NT2/D1 (cell line): Measurements from ENCODE around the gene TTYH2.

ENCODE experiments used
- DNase-seq: peaks from one replicate; pipeline ENCODE4 v3.0.0-alpha.2; 2011; ENCODE audit warnings: low read depth, low spot score
- H3K27me3 ChIP-seq: 2 replicates; pipeline ENCODE4 v1.6.0; 2011; ENCODE audit warnings: mild to moderate bottlenecking; ENCODE audit not compliant: insufficient read length, insufficient read depth
- H3K36me3 ChIP-seq: 2 replicates; pipeline ENCODE4 v1.6.1; 2011; ENCODE audit warnings: mild to moderate bottlenecking, low read length, mixed read lengths; ENCODE audit not compliant: insufficient read depth, insufficient read length
- H3K4me1 ChIP-seq: 2 replicates; pipeline ENCODE4 v1.5.1; 2011; ENCODE audit not compliant: insufficient read depth, insufficient read length
- H3K4me3 ChIP-seq: 2 replicates; pipeline ENCODE4 v1.5.1; 2011; ENCODE audit warnings: low read depth; ENCODE audit not compliant: insufficient read length
- H3K9ac ChIP-seq: 2 replicates; pipeline ENCODE4 v1.6.0; 2011; ENCODE audit warnings: low read depth; ENCODE audit not compliant: insufficient read length
- H3K9me3 ChIP-seq: 2 replicates; pipeline ENCODE4 v1.5.1; 2011; ENCODE audit warnings: mild to moderate bottlenecking, low read length; ENCODE audit not compliant: insufficient read depth
- SUZ12 ChIP-seq: IDR thresholded peaks from 2 replicates; pipeline ENCODE4 v1.6.1; 2011; ENCODE audit not compliant: insufficient read length, insufficient read depth; ENCODE audit errors: extremely low read depth
- YY1 ChIP-seq: IDR thresholded peaks from 2 replicates; pipeline ENCODE4 v1.6.1; 2011; ENCODE audit not compliant: insufficient read length, insufficient read depth
- ZNF274 ChIP-seq: IDR thresholded peaks from 2 replicates; pipeline ENCODE4 v1.6.1; 2011; ENCODE audit warnings: mild to moderate bottlenecking, low read depth, low read length

The TTYH2 gene

DNA sequence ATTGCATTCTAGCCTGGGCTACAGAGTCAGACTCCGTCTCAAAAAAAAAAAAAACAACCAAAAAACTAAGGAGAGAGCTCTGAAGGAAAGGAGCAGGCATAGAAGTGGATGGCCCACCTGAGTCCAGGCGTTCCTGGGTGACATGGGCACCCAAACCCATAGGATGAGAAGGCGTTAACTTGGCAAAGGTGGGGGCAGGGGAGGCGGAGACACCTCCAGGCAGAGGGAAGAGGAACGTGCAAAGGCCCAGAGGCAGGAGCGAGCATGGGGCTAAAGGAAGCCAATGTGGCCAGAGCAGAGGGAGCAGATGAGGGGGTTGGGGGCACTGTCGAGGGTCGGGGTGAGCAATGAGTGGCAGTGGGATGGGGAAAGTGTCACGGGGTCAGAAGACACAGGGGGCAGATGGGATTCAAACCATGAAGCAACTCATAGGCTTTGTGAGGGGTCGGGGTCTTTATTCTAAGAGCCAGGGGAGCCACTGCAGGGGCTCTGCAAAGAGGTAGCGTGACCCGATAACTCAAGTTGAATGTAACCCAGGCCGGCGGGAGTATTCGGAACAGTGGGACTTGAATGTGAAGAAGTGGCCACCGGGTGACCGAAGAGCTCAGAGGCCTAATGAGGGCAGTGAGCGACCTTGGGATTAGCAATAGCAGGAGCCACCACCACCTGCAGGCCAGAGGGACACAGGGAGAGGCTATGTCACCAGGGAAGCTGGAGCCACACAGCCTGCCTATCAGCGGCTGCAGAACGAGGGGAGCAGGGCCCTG is 11.8 kb downstream of the TTYH2 start:
- H3K4me1 ChIP-seq, result peaks cover 10% of the 10 kb centered on the region
- no peak for TF ChIP-seq ZNF274
- TF ChIP-seq SUZ12, result no peak
- H3K9ac ChIP-seq, result no peak overlapping the region
- H3K9me3 ChIP-seq, result no peaks in the 10 kb centered on the region
- DNase-seq, result no peak
- H3K36me3 ChIP-seq, result peaks cover 3% of the 10 kb centered on the region
- no peak overlapping the region for H3K4me3 ChIP-seq
- no peaks in the 10 kb centered on the region for H3K27me3 ChIP-seq

DNA sequence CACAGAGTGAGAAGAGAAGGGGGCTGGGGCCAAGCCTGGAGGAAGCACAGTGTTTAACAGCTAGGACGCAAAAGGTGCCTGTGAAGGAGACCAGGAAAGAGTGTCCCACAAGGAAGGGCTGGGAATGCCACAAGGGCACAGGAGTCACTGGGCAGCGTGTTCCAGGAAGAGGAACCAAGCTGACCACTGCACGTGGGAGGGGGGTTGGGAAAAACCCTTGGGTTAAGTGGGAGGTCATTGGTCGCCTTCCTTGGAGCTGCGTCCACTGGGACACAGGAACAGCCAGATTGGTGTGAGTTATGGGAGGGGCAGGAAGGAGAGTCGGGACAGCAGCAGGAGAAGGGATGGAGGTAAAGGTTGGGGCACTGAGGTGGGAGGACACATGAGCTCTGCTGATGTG is 12.9 kb downstream of the TTYH2 start:
- no peak overlapping the region for H3K4me3 ChIP-seq
- peaks cover 10% of the 10 kb centered on the region for H3K4me1 ChIP-seq
- no peaks in the 10 kb centered on the region for H3K9me3 ChIP-seq
- no peaks in the 10 kb centered on the region for H3K27me3 ChIP-seq
- no peak overlapping the region for H3K9ac ChIP-seq
- peaks cover 3% of the 10 kb centered on the region for H3K36me3 ChIP-seq
- no peak for TF ChIP-seq SUZ12
- no peak for TF ChIP-seq YY1
- no peak for TF ChIP-seq ZNF274
- no peak for DNase-seq

DNA sequence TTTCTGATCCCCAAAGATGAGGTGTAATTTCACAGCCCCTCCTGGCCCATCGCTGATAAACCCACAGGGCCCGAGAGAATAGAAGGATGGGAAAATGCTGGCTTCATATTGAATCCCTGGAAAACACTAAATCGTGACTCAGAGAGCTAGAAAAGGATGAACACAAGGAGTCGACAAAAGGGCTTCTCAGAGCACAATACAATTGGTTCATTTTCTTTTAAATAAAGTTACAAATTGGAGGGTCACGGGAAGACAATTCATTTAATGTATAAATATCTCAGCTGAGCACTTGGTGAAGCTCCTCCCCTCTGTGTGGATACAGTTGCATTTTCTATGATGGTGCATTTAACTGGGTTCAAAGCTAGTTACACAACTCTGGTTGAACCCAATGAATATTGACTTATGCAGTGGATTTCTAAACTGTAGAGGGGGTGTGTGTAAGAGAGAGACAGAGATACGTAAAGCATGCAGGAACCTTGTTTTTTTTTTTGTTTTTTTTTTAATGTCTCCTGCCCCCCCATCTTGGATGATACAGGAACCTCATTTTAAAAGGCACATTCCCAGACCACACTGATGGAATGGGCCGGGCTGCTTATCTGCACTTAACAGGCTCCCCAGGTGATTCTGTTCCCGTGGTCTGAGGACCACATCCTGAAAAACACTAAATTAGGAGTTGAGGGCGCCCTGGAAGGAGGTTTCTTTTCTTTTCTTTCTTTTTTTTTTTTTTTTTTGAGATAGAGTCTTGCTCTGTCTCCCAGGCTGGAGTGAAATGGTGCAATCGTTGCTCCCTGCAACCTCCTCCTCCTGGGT is 14.1 kb downstream of the TTYH2 start:
- TF ChIP-seq ZNF274, result no peak
- TF ChIP-seq YY1, result no peak
- no peak for TF ChIP-seq SUZ12
- Histone ChIP-seq H3K9ac (no peak overlapping the region), H3K4me3 (no peak overlapping the region), H3K4me1 (peaks cover 19% of the 10 kb centered on the region), H3K36me3 (peaks cover 3% of the 10 kb centered on the region), H3K9me3 (no peaks in the 10 kb centered on the region), H3K27me3 (no peaks in the 10 kb centered on the region)
- DNase-seq, result no peak

DNA sequence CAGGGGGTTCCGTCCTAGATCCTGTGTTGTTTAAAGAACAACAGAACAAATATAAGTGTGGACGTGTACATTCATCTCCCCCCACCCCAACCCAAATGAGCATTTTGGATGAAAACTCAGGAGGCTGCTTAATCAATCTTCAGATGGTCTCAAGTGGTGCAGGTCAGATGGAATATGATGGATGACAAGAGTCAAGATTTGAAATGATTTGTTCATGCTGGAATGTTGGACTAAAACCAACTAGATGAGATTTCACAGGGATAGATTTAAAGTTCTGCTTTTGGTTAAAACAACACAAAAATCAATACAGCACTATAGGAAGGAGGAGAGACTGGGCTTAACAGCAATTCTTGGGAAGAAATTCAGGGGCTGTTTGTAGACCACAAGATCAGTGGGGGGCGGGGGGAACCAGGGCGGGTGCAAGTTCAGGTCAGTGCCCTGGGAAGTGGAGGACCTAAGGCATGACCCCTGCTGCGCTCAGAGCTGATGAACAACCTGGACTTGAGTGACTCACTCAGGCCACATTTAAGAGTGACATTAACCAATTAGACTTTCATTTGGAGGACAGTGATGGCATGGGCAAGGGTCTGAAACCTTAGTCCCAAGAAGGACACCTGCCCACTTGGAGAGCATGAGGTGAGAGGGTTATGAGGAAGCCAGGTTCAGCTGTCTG is 15.1 kb downstream of the TTYH2 start:
- Histone ChIP-seq H3K9me3 (no peaks in the 10 kb centered on the region), H3K4me1 (peaks cover 21% of the 10 kb centered on the region), H3K9ac (no peak overlapping the region), H3K36me3 (peaks cover 3% of the 10 kb centered on the region), H3K4me3 (no peak overlapping the region), H3K27me3 (no peaks in the 10 kb centered on the region)
- no peak for TF ChIP-seq ZNF274
- no peak for TF ChIP-seq SUZ12
- no peak for TF ChIP-seq YY1
- no peak for DNase-seq

DNA sequence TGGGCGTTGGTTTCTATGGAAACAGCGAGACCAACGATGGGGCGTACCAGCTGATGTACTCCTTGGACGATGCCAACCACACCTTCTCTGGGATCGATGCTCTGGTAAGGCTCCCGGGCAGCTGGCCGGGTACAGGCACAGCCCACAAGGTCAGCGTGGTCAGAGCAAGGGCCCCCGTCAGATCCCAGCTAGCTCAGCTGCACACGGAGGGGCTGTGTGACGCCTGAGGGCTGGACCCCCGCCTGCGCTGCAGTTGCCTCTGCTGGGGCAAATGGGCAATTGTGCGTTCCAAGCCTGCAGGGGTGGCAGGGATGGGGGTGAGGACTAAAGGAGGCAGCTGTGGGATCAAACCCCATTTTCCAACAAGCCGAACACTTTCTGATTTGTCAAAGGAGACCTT is 17.5 kb downstream of the TTYH2 start:
- no peaks in the 10 kb centered on the region for H3K27me3 ChIP-seq
- H3K4me3 ChIP-seq, result no peak overlapping the region
- H3K9ac ChIP-seq, result no peak overlapping the region
- no peak for DNase-seq
- peaks cover 20% of the 10 kb centered on the region for H3K4me1 ChIP-seq
- H3K36me3 ChIP-seq, result peaks cover 3% of the 10 kb centered on the region
- H3K9me3 ChIP-seq, result no peaks in the 10 kb centered on the region
- no peak for TF ChIP-seq SUZ12
- TF ChIP-seq ZNF274, result no peak
- no peak for TF ChIP-seq YY1

DNA sequence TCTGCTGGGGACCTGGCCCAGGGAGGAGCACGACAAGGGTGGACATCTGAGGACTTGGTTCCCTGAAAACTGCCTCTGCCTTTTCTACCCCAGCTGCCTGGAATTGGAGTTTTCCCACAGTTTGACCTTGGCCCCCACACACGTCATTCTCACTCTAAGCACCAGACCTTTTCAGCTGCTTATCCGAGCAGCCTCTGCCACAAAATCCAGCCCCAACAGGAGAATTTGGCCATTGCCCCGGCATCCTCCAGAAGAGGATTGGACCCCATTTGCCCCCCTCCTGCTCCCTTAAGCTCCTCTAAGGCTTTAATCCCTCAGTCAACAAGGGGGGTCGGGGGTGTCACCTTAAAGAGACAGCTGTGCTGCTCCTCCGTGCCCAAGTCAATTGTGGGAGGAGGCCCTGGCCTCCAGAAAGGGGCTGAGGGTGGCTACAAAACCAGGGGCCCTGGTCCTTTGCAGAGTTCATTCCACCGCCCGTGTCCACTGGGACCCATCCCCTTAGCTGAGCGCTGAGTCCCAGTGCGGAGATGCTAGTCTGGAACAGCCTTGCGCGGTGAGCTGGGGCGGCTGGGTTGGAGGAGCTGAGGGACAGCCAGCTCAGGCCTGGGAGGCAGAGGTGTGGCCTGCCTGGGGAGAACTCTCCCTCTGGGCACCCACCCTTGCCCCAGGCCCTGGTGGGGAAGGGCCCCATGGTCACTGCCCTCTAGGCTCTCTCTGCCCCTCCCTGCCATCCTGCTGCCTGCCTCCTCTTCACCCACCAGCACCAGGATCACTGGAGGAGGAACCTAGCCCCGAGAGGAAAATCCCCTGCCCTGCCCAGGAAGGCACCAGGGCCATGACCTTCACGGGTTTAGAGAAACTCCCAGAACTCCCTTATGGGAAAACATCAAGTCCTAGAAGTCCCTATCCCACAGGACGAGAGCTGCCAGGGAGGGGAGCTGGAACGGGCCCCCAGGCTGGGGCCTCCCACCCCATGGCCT is 18.8 kb downstream of the TTYH2 start:
- peaks cover 3% of the 10 kb centered on the region for H3K36me3 ChIP-seq
- DNase-seq, result no peak
- H3K4me3 ChIP-seq, result no peak overlapping the region
- no peaks in the 10 kb centered on the region for H3K27me3 ChIP-seq
- no peak overlapping the region for H3K9ac ChIP-seq
- no peaks in the 10 kb centered on the region for H3K9me3 ChIP-seq
- no peak for TF ChIP-seq YY1
- no peak for TF ChIP-seq ZNF274
- TF ChIP-seq SUZ12, result no peak
- H3K4me1 ChIP-seq, result peaks cover 22% of the 10 kb centered on the region
